Loucy (cell line): ENCODE results near the gene ENTR1.

ENCODE experiments used
- H2AFZ ChIP-seq: fragments of 200-600 bp; sonication (generic); 2 replicates; pipeline ENCODE4 v1.6.0; 2016; ENCODE audit warnings: antibody characterized with exemption, mild to moderate bottlenecking, low read length, moderate library complexity
- H3F3A ChIP-seq: fragments of 200-600 bp; 2 replicates; pipeline ENCODE4 v1.6.0; 2016; ENCODE audit warnings: antibody characterized with exemption, low read depth, mild to moderate bottlenecking
- H3K27me3 ChIP-seq: fragments of 200-600 bp; sonication (generic); 2 replicates; pipeline ENCODE4 v1.6.1; 2014; ENCODE audit warnings: low read length, mild to moderate bottlenecking; ENCODE audit not compliant: insufficient read depth, poor library complexity, severe bottlenecking
- H3K36me3 ChIP-seq: fragments of 200-600 bp; sonication (generic); 2 replicates; pipeline ENCODE4 v1.6.1; 2016; ENCODE audit warnings: low read length; ENCODE audit not compliant: insufficient read depth
- H3K4me1 ChIP-seq: fragments of 200-600 bp; sonication (generic); 2 replicates; pipeline ENCODE4 v1.5.1; 2014; ENCODE audit warnings: low read length, mild to moderate bottlenecking; ENCODE audit not compliant: insufficient read depth, poor library complexity, severe bottlenecking
- H3K4me2 ChIP-seq: fragments of 200-600 bp; sonication (generic); 2 replicates; pipeline ENCODE4 v1.6.0; 2014; ENCODE audit warnings: antibody characterized with exemption, low read length, low read depth, mild to moderate bottlenecking; ENCODE audit not compliant: poor library complexity, severe bottlenecking
- H3K4me3 ChIP-seq: fragments of 200-600 bp; sonication (generic); 2 replicates; pipeline ENCODE4 v1.5.1; 2014; ENCODE audit warnings: low read length, mild to moderate bottlenecking, mixed read lengths; ENCODE audit not compliant: poor library complexity, severe bottlenecking
- H3K79me2 ChIP-seq: fragments of 200-600 bp; sonication (generic); 2 replicates; pipeline ENCODE4 v1.6.1; 2014; ENCODE audit warnings: low read length; ENCODE audit not compliant: insufficient read depth
- H3K9ac ChIP-seq: fragments of 200-600 bp; sonication (generic); 2 replicates; pipeline ENCODE4 v1.6.0; 2014; ENCODE audit warnings: mild to moderate bottlenecking, low read depth, low read length, moderate library complexity; ENCODE audit not compliant: poor library complexity, severe bottlenecking
- H3K9me2 ChIP-seq: fragments of 200-600 bp; sonication (generic); replicated peaks from 2 replicates; pipeline ENCODE4 v1.6.1; 2016; ENCODE audit warnings: low read depth, low read length, mixed read lengths
- H3K9me3 ChIP-seq: fragments of 200-600 bp; sonication (generic); 2 replicates; pipeline ENCODE4 v1.6.1; 2014; ENCODE audit warnings: mild to moderate bottlenecking, antibody characterized with exemption, low read length, low read depth; ENCODE audit not compliant: insufficient read depth
- H4K20me1 ChIP-seq: fragments of 200-600 bp; sonication (generic); 2 replicates; pipeline ENCODE4 v1.6.0; 2014; ENCODE audit warnings: antibody characterized with exemption, low read length, mild to moderate bottlenecking; ENCODE audit not compliant: insufficient read depth, poor library complexity, severe bottlenecking
- CTCF ChIP-seq: fragments of 200-600 bp; sonication (generic); conservative IDR thresholded peaks from 2 replicates; pipeline ENCODE4 v1.5.1; 2014; ENCODE audit warnings: mild to moderate bottlenecking, antibody characterized with exemption, low read length
- EZH2phosphoT487 ChIP-seq: fragments of 200-600 bp; IDR thresholded peaks from 2 replicates; pipeline ENCODE4 v1.6.1; 2018; ENCODE audit warnings: antibody characterized with exemption, mild to moderate bottlenecking, moderate library complexity, borderline replicate concordance

Gene ENTR1

GRCh38 chr9:136456258-136456657 is 45.8 kb upstream of the ENTR1 start:
- Histone ChIP-seq H3K4me2 (no peak overlapping the region), H3K9me2 (no peaks in the 10 kb centered on the region), H3K9me3 (no peaks in the 10 kb centered on the region), H3K4me3 (no peak overlapping the region), H3K9ac (no peak overlapping the region), H3K79me2 (no peaks in the 10 kb centered on the region), H3K36me3 (peaks cover 78% of the 10 kb centered on the region; the same call in 1 of the 2 replicates), H3F3A (no peaks in the 10 kb centered on the region), H2AFZ (no peak overlapping the region), H4K20me1 (no peaks in the 10 kb centered on the region), H3K27me3 (no peaks in the 10 kb centered on the region), H3K4me1 (no peaks in the 10 kb centered on the region)
- no peak for TF ChIP-seq EZH2phosphoT487
- TF ChIP-seq CTCF: no peak

- Histone ChIP-seq H3K27me3 (no peaks in the 10 kb centered on the region), H3K4me1 (no peaks in the 10 kb centered on the region), H3K9me2 (no peaks in the 10 kb centered on the region), H3F3A (no peaks in the 10 kb centered on the region), H3K4me3 (no peak overlapping the region), H3K4me2 (no peak overlapping the region), H2AFZ (no peak overlapping the region), H3K9me3 (no peaks in the 10 kb centered on the region), H3K9ac (no peak overlapping the region), H4K20me1 (no peaks in the 10 kb centered on the region), H3K36me3 (peaks cover 79% of the 10 kb centered on the region; the same call in 1 of the 2 replicates), H3K79me2 (no peaks in the 10 kb centered on the region)
- TF ChIP-seq EZH2phosphoT487 (no peak), CTCF (no peak)
Measured at GRCh38 chr9:136455043-136456002, 44.9 kb upstream of the ENTR1 start.

- no peak overlapping the region for H3K4me2 ChIP-seq
- H3K79me2 ChIP-seq: no peaks in the 10 kb centered on the region
- H2AFZ ChIP-seq: no peak overlapping the region
- no peaks in the 10 kb centered on the region for H3F3A ChIP-seq
- H3K4me3 ChIP-seq: no peak overlapping the region
- no peak overlapping the region for H3K9ac ChIP-seq
- TF ChIP-seq EZH2phosphoT487 (no peak), CTCF (no peak)
- H3K9me2 ChIP-seq: no peaks in the 10 kb centered on the region
- no peaks in the 10 kb centered on the region for H3K4me1 ChIP-seq
- peaks cover 80% of the 10 kb centered on the region; the same call in 1 of the 2 replicates for H3K36me3 ChIP-seq
- no peaks in the 10 kb centered on the region for H3K9me3 ChIP-seq
- no peaks in the 10 kb centered on the region for H3K27me3 ChIP-seq
- H4K20me1 ChIP-seq: no peaks in the 10 kb centered on the region
Measured at GRCh38 chr9:136454026-136454796, 43.8 kb upstream of the ENTR1 start.
